ENCODE results near the gene GLT1D1.

DNA sequence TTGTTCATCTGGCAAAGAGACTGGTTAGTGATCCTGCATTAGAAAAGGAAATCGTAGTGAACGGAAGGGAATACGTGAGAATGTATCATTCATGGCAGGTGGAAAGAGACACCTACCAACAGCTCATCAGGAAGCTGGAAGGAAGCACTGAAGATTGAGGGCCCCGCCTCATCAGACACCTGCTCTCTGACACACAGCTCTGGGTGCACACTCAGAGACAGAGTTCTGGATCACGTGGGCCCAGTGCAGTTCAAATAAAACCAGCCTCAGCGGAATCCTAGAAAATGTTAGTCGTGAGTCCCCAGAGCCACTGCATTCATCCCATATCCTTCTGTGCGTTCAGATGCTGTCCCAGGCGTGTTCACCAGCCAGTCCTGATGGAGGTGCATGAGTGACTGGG lies 129.7 kb downstream of the GLT1D1 start:
- TF ChIP-seq, protein P1, sequence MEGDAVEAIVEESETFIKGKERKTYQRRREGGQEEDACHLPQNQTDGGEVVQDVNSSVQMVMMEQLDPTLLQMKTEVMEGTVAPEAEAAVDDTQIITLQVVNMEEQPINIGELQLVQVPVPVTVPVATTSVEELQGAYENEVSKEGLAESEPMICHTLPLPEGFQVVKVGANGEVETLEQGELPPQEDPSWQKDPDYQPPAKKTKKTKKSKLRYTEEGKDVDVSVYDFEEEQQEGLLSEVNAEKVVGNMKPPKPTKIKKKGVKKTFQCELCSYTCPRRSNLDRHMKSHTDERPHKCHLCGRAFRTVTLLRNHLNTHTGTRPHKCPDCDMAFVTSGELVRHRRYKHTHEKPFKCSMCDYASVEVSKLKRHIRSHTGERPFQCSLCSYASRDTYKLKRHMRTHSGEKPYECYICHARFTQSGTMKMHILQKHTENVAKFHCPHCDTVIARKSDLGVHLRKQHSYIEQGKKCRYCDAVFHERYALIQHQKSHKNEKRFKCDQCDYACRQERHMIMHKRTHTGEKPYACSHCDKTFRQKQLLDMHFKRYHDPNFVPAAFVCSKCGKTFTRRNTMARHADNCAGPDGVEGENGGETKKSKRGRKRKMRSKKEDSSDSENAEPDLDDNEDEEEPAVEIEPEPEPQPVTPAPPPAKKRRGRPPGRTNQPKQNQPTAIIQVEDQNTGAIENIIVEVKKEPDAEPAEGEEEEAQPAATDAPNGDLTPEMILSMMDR (IDR thresholded peaks at IDR 0.05) = no peak
- TF ChIP-seq EZH2 (IDR thresholded peaks at IDR 0.05) (no peak), EZH2phosphoT487 (IDR thresholded peaks at IDR 0.05) (no peak)
